HAP-1 (cell line): Measurements from ENCODE around the gene OTOP3.
"Not testable (repeated sequence)": the region's sequence is repeated elsewhere in the genome, so short reads cannot be mapped to it uniquely, and the experiment has no call there.

Source experiments
- DNase-seq, 2 experiments: peaks; one replicate each; pipeline ENCODE4 v3.0.0-alpha.2; 2016 to 2020; ENCODE audit warnings: low spot score in 2 of 2
- H3K27me3 ChIP-seq: fragments of 250-450 bp; sonication (Bioruptor Pico); 2 replicates; pipeline ENCODE4 v1.5.1; 2020; ENCODE audit warnings: low read depth, mild to moderate bottlenecking, moderate library complexity
- H3K36me3 ChIP-seq: fragments of 250-450 bp; sonication (Bioruptor Pico); replicated peaks from 2 replicates; pipeline ENCODE4 v1.5.1; 2020; ENCODE audit warnings: mild to moderate bottlenecking
- H3K4me1 ChIP-seq: fragments of 250-450 bp; sonication (Bioruptor Pico); 2 replicates; pipeline ENCODE4 v1.5.1; 2020; ENCODE audit warnings: mild to moderate bottlenecking
- H3K4me3 ChIP-seq: fragments of 250-450 bp; sonication (Bioruptor Pico); 2 replicates; pipeline ENCODE4 v1.5.1; 2020; ENCODE audit warnings: mild to moderate bottlenecking, moderate library complexity
- H3K9me3 ChIP-seq: fragments of 250-450 bp; sonication (Bioruptor Pico); 2 replicates; pipeline ENCODE4 v1.5.1; 2020; ENCODE audit warnings: mild to moderate bottlenecking, moderate library complexity
- in situ Hi-C: fragments of 300-500 bp; cut with MboI; formaldehyde crosslinking; loops from 3 replicates; pipeline ENCODE4 v1.14.3; 2020; ENCODE audit warnings: low sequenced_read_pairs, inconsistent platforms, mixed read lengths

Gene OTOP3

DNA sequence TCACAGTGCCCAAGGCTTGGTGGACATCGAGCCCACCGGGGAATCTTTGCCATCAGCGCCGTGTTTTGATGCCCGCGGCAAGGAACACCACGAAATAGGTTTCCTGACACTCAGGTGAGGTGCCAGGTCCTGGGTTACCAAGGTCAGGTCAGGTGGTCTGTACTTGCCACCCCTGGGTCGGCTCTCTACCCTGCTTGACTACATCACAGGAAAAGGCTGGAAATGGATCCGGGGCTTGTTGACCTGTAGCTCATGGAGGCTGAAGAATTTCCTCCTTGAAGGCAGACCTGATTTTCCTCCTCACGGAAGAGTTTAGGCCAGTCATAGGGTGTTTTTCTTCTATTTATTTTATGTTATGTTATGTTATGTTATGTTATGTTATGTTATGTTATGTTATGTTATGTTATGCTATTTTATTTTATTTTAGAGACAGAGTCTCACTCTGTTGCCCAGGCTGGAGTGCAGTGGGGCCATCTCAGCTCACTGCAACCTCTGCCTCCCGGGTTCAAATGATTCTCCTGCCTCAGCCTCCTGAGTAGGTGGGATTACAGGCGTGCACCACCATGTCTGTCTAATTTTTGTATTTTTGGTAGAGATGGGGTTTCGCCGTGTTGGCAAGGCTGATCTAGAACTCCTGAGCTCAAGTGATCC is 47.1 kb downstream of the OTOP3 start:
- in situ Hi-C loops, H3K36me3 ChIP-seq, DNase-seq, H3K9me3 ChIP-seq, H3K27me3 ChIP-seq: not testable (repeated sequence)
- H3K4me3 ChIP-seq, result peak overlapping the region; percentile 58
- peaks cover 18% of the 10 kb centered on the region for H3K4me1 ChIP-seq

DNA sequence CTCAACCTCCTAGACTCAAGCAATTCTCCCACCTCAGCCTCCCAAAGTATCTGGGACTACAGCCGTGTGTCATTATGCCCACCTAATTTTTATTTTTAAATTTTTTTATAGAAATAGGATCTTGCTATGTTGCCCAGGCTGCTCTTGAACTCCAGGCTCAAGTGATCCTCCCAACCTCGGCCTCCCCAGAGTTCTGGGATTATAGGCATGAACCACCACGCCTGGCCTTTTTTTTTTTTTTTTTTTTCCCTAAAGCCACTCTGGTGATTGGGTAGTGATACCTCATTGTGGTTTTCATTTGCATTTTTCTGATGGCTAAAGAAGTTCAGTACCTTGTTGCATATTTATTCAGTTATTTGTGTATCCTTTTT is 50.5 kb downstream of the OTOP3 start:
- H3K27me3 ChIP-seq, result no peaks in the 10 kb centered on the region
- peaks cover 24% of the 10 kb centered on the region for H3K4me1 ChIP-seq
- DNase-seq, result no peak
- no peaks in the 10 kb centered on the region; the same call in 1 of the 2 replicates for H3K36me3 ChIP-seq
- H3K4me3 ChIP-seq, result no peak overlapping the region
- H3K9me3 ChIP-seq, result no peaks in the 10 kb centered on the region
- in situ Hi-C loops, result no loop called here

DNA sequence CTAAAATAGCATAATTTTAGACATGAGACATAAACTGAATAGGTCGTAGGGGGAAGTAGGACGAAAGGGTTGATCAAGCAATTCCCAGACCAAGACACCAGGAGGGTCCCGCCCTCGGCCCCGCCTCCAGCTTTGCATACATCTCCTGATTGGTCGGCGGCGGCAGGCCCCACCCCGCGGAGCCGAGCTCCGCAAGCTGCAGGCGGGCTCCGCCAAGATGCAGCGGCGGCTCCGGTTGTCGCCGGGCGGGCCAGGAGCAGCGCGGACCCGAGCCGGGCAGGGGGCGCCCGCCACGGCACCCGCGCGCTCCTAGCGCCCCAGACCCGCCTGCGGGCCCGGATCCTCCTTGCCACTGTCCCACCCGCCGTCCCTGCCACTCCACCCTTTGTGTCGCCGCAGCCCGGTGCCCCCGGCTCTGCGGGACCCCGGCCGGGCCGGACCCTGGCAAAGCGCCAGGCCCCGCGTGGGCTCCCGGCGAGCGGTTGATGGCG is 51.8 kb downstream of the OTOP3 start, which contains the start of gene CDR2L:
TSS of gene CDR2L (plus strand) at position 215 of the 491 bp plus-strand sequence. CDS start 412 bp downstream, outside the sequence.
- peak within 1 kb of the TSS; percentile 83 for H3K4me3 ChIP-seq
- H3K9me3 ChIP-seq, result no peaks in the 10 kb centered on the region
- in situ Hi-C loops, result no loop called here
- H3K36me3 ChIP-seq, result no peaks in the 10 kb centered on the region; the same call in 1 of the 2 replicates
- peaks cover 16% of the 10 kb centered on the region for H3K4me1 ChIP-seq
- DNase-seq, result peak; percentile 91 to 98
- no peaks in the 10 kb centered on the region for H3K27me3 ChIP-seq

DNA sequence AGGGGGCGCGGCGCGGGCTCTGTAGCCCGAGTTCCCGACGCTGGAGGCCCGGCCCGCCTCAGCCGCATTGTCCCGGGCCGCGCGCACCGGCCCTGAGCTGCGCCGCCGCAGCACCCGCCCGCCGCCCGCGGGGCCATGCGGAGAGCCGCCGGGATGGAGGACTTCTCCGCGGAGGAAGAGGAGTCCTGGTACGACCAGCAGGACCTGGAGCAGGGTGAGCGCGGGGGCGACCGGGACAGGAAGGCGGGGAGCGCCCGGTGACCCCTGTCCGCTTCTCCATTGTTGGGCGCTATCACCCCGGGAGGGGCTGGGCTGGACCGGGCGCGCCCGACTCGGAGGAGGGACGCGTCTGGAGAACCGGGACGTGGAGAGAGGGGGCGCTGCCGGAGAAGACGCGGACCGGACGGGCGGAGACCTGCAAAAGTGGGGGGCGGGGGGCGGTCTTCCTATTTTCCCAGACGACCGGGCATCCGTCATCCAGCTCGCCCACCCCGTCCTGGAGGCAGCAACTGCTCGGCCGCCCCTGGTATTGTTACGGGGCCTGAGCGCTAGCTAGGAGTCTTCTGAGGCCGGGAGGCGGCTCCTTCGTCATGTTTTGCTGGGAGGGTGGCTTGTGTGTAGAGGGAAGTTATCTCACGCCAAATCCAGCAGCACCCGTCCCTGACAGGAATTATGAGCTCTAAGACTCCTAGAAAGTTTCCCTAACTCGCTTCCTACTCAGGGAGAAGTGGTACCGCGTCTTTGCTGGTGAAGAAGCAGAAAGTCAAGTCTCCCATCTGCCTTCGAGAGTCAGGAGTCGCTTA is 52.4 kb downstream of the OTOP3 start:
- no peaks in the 10 kb centered on the region; the same call in 1 of the 2 replicates for H3K36me3 ChIP-seq
- in situ Hi-C loops, result no loop called here
- peak overlapping the region; percentile 83 for H3K4me3 ChIP-seq
- no peaks in the 10 kb centered on the region for H3K9me3 ChIP-seq
- no peaks in the 10 kb centered on the region for H3K27me3 ChIP-seq
- H3K4me1 ChIP-seq, result peaks cover 11% of the 10 kb centered on the region
- DNase-seq, result peak; percentile 28 to 69

DNA sequence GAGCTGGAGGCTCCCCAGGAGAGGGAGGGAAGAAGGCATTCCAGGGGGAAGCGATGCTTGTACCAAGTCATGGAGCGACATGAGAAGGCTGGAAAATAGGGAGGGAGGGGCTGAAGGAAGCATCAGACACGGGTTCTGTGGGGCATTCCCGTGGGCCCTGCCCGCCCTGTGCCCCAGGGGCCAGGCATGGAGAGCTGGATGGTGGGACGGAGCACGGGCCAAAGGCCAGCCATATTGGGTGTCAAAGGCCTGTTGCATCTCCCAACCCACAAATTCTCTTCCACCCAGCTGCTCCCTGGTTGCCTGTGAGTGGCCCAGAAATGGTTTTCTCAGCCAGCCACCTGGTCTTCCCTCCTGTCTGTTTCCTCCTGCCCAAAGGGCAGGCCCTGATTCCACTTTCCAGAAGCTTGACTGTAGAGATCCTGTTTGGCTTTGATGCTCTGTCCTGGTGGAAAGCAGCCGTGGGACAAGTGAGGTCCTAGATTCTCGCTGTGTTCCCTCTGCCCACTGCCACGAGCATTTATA is 54.9 kb downstream of the OTOP3 start:
- in situ Hi-C loops, result no loop called here
- no peak for DNase-seq
- H3K4me1 ChIP-seq, result peaks cover 23% of the 10 kb centered on the region
- H3K27me3 ChIP-seq, result no peaks in the 10 kb centered on the region
- H3K36me3 ChIP-seq, result no peaks in the 10 kb centered on the region; the same call in 1 of the 2 replicates
- H3K9me3 ChIP-seq, result no peaks in the 10 kb centered on the region
- H3K4me3 ChIP-seq, result no peak overlapping the region

DNA sequence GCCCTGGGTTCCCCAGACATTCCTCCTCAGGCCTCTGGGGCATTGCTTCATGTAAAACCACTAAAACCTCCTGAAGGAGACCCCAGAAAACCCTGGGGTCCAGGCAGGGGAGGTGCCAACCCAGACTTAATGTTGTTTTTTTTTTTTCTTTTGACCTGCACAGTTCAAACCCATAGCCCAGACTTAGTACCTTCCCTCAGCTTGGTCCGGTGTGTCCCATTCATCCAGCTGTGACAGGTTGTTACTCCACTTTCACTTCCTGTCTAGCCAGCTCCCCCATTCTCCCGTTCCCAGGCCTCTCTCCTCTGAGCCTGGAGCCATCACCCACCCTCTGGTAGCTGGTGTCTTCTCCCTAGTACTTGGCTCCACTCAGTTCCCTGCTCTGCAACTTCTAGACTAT is 56.5 kb downstream of the OTOP3 start:
- Histone ChIP-seq H3K9me3 (no peaks in the 10 kb centered on the region), H3K27me3 (no peaks in the 10 kb centered on the region), H3K36me3 (no peaks in the 10 kb centered on the region; the same call in 1 of the 2 replicates), H3K4me3 (no peak overlapping the region), H3K4me1 (peaks cover 20% of the 10 kb centered on the region)
- DNase-seq, result no peak
- in situ Hi-C loops, result no loop called here

DNA sequence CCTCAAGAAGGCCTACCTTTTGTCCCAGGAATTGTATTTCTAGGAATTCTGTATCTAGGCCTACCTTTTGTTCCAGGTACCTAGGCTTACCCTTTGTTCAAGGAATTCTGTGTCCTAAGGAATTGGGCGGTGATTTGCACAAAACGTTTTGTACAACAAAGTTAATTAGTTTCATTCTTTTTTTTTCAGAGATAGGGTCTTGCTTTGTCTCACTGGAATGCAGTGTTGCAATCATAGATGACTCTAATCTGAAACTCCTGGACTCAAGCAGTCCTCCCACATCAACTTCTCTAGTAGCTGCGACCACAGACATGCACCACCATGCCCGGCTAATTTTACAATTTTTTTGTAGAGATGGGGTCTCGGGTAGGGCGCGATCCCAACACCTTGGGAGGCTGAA is 58.7 kb downstream of the OTOP3 start:
- Histone ChIP-seq H3K9me3 (no peaks in the 10 kb centered on the region), H3K27me3 (no peaks in the 10 kb centered on the region), H3K4me1 (peaks cover 14% of the 10 kb centered on the region), H3K36me3 (peaks cover 2% of the 10 kb centered on the region), H3K4me3 (no peak overlapping the region)
- in situ Hi-C loops, result no loop called here
- peak in 1 of 2 experiments; percentile 54 for DNase-seq

DNA sequence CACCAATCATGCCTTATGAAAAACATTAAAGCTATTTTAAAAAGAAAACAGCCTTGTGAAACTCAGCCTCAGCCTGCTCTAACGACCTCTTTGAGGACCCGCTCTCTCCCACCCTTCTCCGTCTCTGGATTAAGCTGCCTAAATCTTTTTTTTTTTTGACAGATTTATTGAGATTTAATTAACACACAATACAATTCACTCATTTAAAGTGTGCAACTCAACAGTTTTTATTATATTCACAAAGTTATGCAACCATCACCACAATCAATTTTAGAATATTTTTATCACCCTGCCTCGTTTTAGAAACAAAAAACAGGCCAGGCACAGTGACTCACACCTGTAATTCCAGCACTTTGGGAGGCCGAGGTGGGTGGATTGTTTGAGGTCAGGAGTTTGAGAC is 60.1 kb downstream of the OTOP3 start:
- H3K4me3 ChIP-seq, result no peak overlapping the region
- in situ Hi-C loops, result no loop called here
- H3K27me3 ChIP-seq, result no peaks in the 10 kb centered on the region
- no peaks in the 10 kb centered on the region for H3K9me3 ChIP-seq
- peaks cover 2% of the 10 kb centered on the region for H3K36me3 ChIP-seq
- peaks cover 14% of the 10 kb centered on the region for H3K4me1 ChIP-seq
- no peak for DNase-seq

DNA sequence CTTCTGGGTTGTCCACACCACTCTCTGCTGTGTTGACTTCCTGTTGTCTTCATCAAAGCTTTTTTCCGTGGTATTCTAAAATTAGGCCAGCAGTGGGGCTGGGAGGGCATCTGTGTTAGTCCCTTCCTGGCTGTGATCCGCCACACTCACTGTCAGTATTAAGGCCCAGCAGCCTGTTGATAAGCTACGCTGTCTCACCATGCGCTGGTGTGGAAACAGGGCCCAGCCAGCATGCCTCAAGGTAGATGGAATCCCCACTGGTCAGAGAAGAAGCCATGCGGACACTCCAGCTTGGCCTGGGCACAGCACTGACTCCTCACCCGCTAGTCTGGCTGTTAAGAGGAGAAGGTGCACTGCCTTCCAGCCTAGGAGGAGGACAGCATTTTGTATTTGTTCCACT is 63.1 kb downstream of the OTOP3 start:
- Histone ChIP-seq H3K9me3 (no peaks in the 10 kb centered on the region), H3K4me3 (no peak overlapping the region), H3K27me3 (no peaks in the 10 kb centered on the region), H3K4me1 (peaks cover 14% of the 10 kb centered on the region), H3K36me3 (peaks cover 15% of the 10 kb centered on the region)
- no peak for DNase-seq
- in situ Hi-C loops, result no loop called here

DNA sequence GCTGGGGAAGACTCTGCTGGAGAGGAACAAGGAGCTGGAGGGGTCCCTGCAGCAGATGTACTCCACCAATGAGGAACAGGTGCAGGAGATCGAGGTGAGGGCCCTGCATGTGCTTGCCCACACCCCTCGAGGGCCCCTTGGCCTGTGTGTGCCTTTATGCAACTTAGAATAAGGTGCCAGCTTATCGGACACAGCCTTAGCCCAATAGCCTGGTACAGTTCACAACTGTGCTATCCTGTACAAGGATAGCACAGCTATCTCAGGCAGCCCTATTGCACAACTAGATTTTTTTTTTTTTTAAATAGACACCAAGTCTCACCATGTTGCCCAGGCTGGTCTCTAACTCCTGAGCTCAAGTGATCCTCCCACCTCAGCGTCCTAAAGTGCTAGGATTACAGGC is 63.8 kb downstream of the OTOP3 start:
- no peaks in the 10 kb centered on the region for H3K27me3 ChIP-seq
- in situ Hi-C loops, result no loop called here
- H3K4me3 ChIP-seq, result no peak overlapping the region
- peaks cover 16% of the 10 kb centered on the region for H3K36me3 ChIP-seq
- H3K9me3 ChIP-seq, result no peaks in the 10 kb centered on the region
- peaks cover 8% of the 10 kb centered on the region for H3K4me1 ChIP-seq
- no peak for DNase-seq
